SK-N-MC (cell line): Measurements from ENCODE around the gene ASTN2.

Experiments used
- EZH2 ChIP-seq: fragments of 200-600 bp; sonication (generic); IDR thresholded peaks from one replicate; pipeline ENCODE4 v1.6.1; 2017; ENCODE audit warnings: antibody characterized with exemption
- FOXP2 ChIP-seq: optimal IDR thresholded peaks from 2 replicates; pipeline ENCODE3; 2011; ENCODE audit warnings: mild to moderate bottlenecking, moderate library complexity; ENCODE audit not compliant: insufficient read depth; ENCODE audit errors: extremely low read length, control extremely low read depth
- POLR2AphosphoS5 ChIP-seq: IDR thresholded peaks from 2 replicates; pipeline ENCODE4 v1.6.1; 2012; ENCODE audit warnings: mild to moderate bottlenecking, low read depth, low read length, borderline replicate concordance

- no peak for TF ChIP-seq POLR2AphosphoS5
- TF ChIP-seq EZH2 = no peak
- TF ChIP-seq FOXP2 = no peak
Observed at GRCh38 chr9:116685166-116685565, 729.7 kb downstream of the ASTN2 start.
